HG02798 (cell line): ENCODE data around the gene MYOZ1.
"Not testable (repeated sequence)": the region's sequence is repeated elsewhere in the genome, so short reads cannot be mapped to it uniquely, and the experiment has no call there.

Experiments
- ATAC-seq: cut with Tn5 transposase; IDR thresholded peaks from one replicate; pipeline ENCODE4 v1.9.1; 2021; ENCODE audit warnings: mild to moderate bottlenecking; ENCODE audit not compliant: unreplicated experiment, poor library complexity

The MYOZ1 gene

GRCh38 chr10:73648975-73649829, 7.9 kb upstream of the MYOZ1 start:
- ATAC-seq, result no peak

GRCh38 chr10:73647875-73648651, 6.8 kb upstream of the MYOZ1 start:
- no peak for ATAC-seq

- ATAC-seq, result no peak
These were observed 6.1 kb upstream of the MYOZ1 start for GRCh38 chr10:73647211-73647874.

- ATAC-seq, result no peak
These were observed 5.3 kb upstream of the MYOZ1 start for GRCh38 chr10:73646598-73647041.

DNA sequence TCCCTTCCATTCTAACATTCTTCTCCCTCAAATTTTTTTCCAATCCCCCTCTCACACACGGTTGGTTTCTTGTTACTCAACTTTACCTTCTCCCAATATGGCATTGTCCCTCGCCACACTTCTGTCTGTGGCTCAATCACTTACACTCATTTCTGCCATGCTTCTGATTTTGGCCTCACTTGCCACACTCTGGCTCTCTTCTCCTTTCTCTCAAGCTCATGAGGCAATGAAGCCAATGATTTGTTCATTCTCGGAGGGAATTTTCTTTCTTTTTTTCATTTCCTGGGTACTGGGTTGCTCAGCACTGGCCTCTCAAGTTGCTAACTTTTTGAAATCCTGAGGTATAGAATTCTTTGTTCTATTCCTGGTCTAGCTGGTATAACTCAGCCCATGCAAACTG, 4.0 kb upstream of the MYOZ1 start:
- no peak for ATAC-seq

DNA sequence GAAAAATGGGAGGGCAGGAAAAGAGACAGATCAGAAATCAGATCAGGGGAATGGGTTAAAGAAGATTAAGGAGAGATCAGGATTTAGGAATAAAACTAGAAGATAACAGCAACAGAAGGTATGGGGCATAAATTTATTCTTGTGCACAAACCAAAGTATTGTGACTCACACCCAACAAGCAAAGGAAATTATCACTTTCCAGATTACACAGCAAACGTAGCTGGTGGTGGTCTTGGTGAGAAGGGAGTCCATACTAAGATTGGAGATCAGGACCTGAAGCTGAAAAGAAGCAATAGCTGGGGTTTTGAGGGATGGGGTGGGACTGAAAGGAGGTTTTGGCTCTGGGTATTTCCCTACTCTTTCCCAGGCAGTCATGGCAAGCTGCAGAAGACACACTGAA, 3.5 kb upstream of the MYOZ1 start:
- ATAC-seq, result no peak

- peak; percentile 60 for ATAC-seq
These were observed 2.9 kb upstream of the MYOZ1 start for GRCh38 chr10:73644015-73644743.

- ATAC-seq, result no peak
These were observed 2.1 kb upstream of the MYOZ1 start for GRCh38 chr10:73643362-73643761.

DNA sequence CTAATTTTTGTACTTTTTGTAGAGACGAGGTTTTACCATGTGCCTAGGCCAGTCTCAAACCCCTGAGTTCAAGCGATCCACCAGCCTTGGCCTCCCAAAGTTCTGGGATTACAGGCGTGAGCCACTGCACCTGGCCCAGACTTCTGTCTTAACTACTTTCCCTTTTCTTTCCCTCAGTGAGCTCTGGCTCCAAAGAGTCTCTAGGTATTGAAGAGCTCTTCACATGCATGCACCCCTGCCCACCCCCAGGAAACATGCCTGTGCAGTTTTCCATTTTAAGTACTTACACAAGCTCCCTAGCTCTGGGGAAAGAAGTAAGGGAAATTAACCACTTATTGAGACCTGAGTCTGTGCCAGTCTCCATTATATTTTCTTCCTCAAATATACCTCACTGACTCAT, 2.0 kb downstream of the MYOZ1 start:
- no peak for ATAC-seq

GRCh38 chr10:73635781-73636180, 5.5 kb downstream of the MYOZ1 start:
- no peak for ATAC-seq

- no peak for ATAC-seq
These were observed 6.9 kb downstream of the MYOZ1 start for GRCh38 chr10:73634421-73634820.

GRCh38 chr10:73629165-73629564, 12.1 kb downstream of the MYOZ1 start:
- no peak for ATAC-seq

DNA sequence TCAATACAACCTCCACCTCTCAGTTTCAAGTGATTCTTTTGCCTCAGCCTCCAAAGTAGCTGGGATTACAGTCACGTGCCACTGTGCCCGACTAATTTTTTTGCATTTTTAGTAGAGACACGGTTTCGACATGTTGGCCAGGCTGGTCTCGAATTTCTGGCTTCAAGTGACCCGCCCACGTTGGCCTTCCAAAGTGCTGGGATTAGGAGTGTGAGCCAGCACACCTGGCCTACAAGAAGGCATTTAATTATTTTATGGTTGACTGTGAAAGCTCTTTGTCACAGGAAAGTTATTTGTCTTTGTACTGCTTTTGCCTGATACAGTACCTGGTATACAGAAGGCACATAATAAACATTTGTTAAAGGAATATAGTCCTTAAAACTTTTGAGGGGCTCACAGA, 12.9 kb downstream of the MYOZ1 start:
- ATAC-seq, result no peak

DNA sequence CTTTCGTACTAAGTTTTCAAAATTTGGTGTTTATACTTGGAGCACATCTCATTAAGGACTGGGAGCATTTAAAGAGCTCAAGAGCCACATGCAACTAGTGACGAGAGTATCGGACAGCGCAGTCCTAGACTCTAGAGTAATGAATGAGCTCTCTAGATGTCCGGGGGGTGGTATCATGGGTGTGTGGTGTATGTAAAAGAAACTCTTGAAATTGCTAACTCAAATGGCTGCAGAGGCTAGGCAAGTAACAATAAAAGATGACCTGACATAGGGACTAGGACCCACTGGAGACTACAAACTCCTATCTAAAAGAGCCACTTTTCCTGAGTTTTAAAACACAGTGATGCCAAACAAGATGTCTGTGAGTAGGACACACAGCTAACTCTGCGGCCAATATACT, 14.0 kb downstream of the MYOZ1 start:
- ATAC-seq, result no peak

GRCh38 chr10:73625884-73626752, 15.2 kb downstream of the MYOZ1 start:
- ATAC-seq, result peak; percentile 97

DNA sequence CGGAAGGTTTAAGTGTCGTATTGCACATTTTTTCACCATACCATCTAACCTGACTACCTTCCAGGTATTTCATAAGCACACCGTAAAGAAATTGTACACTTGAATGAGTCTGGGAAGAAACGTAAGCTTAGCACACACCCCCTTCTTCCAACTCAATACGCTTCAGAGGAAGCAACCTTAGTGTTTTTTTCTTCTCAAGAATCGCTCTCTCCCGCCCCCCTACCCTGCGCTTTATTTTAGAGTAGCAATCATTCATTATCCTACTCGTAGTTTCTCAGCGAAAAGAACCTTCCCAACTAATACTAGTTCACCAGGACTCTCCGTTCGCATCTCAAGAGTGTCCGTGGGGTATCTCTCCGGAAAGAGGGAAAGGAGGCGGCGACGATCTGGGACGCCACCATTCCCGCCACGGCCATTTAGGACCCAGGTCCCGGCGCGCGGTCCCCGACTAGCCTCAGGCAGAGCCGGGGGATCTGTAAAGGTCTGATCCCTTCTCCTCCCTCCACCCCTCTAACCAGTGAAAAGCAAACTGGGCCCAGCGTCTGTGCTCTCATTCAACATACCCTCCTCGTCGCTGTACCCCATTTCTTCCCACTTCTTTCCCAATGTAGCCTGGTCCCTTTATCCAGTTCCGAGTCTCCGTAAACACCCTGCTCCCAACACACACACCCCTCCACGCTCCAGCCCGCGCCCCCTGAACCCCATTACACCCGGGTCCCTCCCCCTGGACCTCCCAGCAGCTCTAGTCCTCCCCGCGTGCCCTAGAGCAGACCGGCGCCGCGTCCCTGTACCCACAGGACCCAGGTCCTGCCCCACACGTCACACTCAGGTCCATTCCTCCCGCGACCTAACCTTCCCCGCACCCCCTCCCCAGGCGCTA, 16.0 kb downstream of the MYOZ1 start:
- ATAC-seq, result peak; percentile 46

DNA sequence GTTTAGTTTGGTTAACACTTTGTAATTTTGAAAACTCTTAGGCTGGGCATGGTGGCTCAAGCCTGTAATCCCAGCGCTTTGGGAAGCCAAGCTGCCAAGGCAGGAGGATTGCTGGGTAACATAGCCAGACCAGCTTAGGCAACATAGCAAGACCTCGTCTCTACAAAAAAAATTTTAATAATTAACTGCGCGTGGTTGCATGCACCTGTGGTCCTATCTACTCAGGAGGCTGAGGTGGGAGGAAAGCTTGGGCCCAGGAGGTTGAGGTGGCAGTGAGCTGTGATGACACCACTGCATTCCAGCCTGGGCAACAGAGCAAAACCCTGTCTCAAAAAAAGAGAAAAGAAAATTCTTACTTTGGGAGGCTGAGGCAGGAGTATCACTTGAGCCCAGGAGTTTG, 18.2 kb downstream of the MYOZ1 start:
- no peak for ATAC-seq

GRCh38 chr10:73620974-73621373, 20.3 kb downstream of the MYOZ1 start:
- not testable (repeated sequence) for ATAC-seq
